Panc1 (cell line): ENCODE data around the gene KCNMA1. TPM values are rescaled to one million over a fixed set of nuclear protein-coding genes. Genes with fewer than 3 reads are reported as not detected.

ENCODE experiments used
- ATAC-seq: fragments of 200-7000 bp; cut with Tn5 transposase; 2 replicates; pipeline ENCODE4 v1.9.1; 2020; ENCODE audit warnings: mild to moderate bottlenecking, moderate library complexity
- BruUV-seq: library from RNA; stranded (reverse); fragments of 400-500 nt; replicated peaks from 2 replicates; lab custom pipeline; 2021; lab: Mats Ljungman, UMichigan
- CTCF ChIA-PET: fragments of 300-600 bp; sonication (Branson Sonifier 250); formaldehyde crosslinking; loops from one replicate; lab custom pipeline; 2022; ENCODE audit warnings: antibody characterized with exemption; lab: Charles Lee
- POLR2A ChIA-PET: fragments of 300-600 bp; sonication (Branson Sonifier 250); formaldehyde crosslinking; loops from one replicate; lab custom pipeline; 2022; ENCODE audit warnings: antibody characterized with exemption; lab: Charles Lee
- DNase-seq: peaks from one replicate; pipeline ENCODE4 v3.0.0-alpha.2; 2010; ENCODE audit warnings: low read depth, low spot score
- H3K27ac ChIP-seq: 2 replicates; pipeline ENCODE4 v1.5.1; 2011; ENCODE audit warnings: mild to moderate bottlenecking, low read length, inconsistent platforms
- H3K27me3 ChIP-seq: fragments of 200-500 bp; sonication (Bioruptor generic); 2 replicates; pipeline ENCODE4 v1.6.0; 2014; ENCODE audit warnings: low read length, inconsistent platforms; ENCODE audit not compliant: control insufficient read depth, insufficient read depth
- H3K36me3 ChIP-seq: fragments of 200-500 bp; sonication (Bioruptor generic); 2 replicates; pipeline ENCODE4 v1.5.1; 2014; ENCODE audit warnings: inconsistent platforms, mild to moderate bottlenecking, low read length, moderate library complexity; ENCODE audit not compliant: control insufficient read depth, insufficient read depth
- H3K4me1 ChIP-seq: 2 replicates; pipeline ENCODE4 v1.5.1; 2011; ENCODE audit warnings: inconsistent platforms, mild to moderate bottlenecking, low read length, moderate library complexity; ENCODE audit not compliant: control insufficient read depth, insufficient read depth
- H3K4me3 ChIP-seq, 2 experiments: 2 replicates each; pipeline ENCODE4 v1.5.1; 2011 to 2012; ENCODE audit warnings: low read depth in 2 of 2, low read length in 2 of 2, mild to moderate bottlenecking in 2 of 2, inconsistent platforms in 1 of 2, moderate library complexity in 1 of 2
- H3K9me3 ChIP-seq: fragments of 200-500 bp; sonication (Bioruptor generic); 2 replicates; pipeline ENCODE4 v1.5.1; 2014; ENCODE audit warnings: low read depth, mild to moderate bottlenecking, inconsistent platforms, low read length, moderate library complexity; ENCODE audit not compliant: control insufficient read depth, insufficient read depth
- POLR2AphosphoS5 ChIP-seq: IDR thresholded peaks from 2 replicates; pipeline ENCODE4 v1.6.1; 2012; ENCODE audit warnings: mild to moderate bottlenecking, low read depth, low read length, moderate library complexity
- SIN3A ChIP-seq: IDR thresholded peaks from 2 replicates; pipeline ENCODE4 v1.6.1; 2012; ENCODE audit warnings: low read depth, mild to moderate bottlenecking, low read length, moderate library complexity, borderline replicate concordance; ENCODE audit not compliant: insufficient read depth
- TCF7L2 ChIP-seq: IDR thresholded peaks from 2 replicates; pipeline ENCODE4 v1.6.1; 2011; ENCODE audit warnings: mild to moderate bottlenecking, low read depth, low read length, inconsistent platforms
- in situ Hi-C: cut with HindIII; loops from 2 replicates; pipeline ENCODE4 v1.10.0; 2016; ENCODE audit warnings: low sequenced_read_pairs, low pct_unique_long_range_greater_than_20kb
- intact Hi-C: fragments of 100-400 bp; cut with micrococcal nuclease; formaldehyde crosslinking; loops from one replicate; pipeline ENCODE4 v1.10.0; 2022; ENCODE audit not compliant: unreplicated experiment
- total RNA-seq: library from RNA; stranded (reverse); gene quantifications from one replicate; pipeline ENCODE4 v1.2.1, GENCODE V29; 2021; ENCODE audit not compliant: unreplicated experiment
- TF ChIP-seq, protein P1 (sequence below), 2 experiments: IDR thresholded peaks; 2 replicates each; pipeline ENCODE4 v1.6.1; 2011 to 2012; ENCODE audit warnings: low read depth in 2 of 2, control low read depth in 1 of 2, low read length in 1 of 2, mild to moderate bottlenecking in 1 of 2, moderate library complexity in 1 of 2; ENCODE audit not compliant: insufficient read depth in 1 of 2
- TF ChIP-seq, protein P2 (sequence below): fragments of 450-650 bp; IDR thresholded peaks from 2 replicates; pipeline ENCODE4 v1.5.1; 2017; ENCODE audit warnings: mild to moderate bottlenecking

KCNMA1 gene
- total RNA-seq, 1 experiment from 2014 or later, result 91.9 TPM

GRCh38 chr10:77463967-77464745 is 173.5 kb downstream of the KCNMA1 start:
- Histone ChIP-seq H3K4me3 (no peak overlapping the region), H3K4me1 (peaks cover 24% of the 10 kb centered on the region), H3K36me3 (no peaks in the 10 kb centered on the region), H3K27me3 (no peaks in the 10 kb centered on the region), H3K9me3 (no peaks in the 10 kb centered on the region), H3K27ac (no peak overlapping the region)
- no TSS peak for BruUV-seq
- in situ Hi-C loops, result no loop called here
- ChIA-PET CTCF (no interaction called here), POLR2A (no interaction called here)
- DNase-seq, result no peak
- TF ChIP-seq TCF7L2 (no peak), SIN3A (no peak), POLR2AphosphoS5 (no peak)
- TF ChIP-seq, protein P1, sequence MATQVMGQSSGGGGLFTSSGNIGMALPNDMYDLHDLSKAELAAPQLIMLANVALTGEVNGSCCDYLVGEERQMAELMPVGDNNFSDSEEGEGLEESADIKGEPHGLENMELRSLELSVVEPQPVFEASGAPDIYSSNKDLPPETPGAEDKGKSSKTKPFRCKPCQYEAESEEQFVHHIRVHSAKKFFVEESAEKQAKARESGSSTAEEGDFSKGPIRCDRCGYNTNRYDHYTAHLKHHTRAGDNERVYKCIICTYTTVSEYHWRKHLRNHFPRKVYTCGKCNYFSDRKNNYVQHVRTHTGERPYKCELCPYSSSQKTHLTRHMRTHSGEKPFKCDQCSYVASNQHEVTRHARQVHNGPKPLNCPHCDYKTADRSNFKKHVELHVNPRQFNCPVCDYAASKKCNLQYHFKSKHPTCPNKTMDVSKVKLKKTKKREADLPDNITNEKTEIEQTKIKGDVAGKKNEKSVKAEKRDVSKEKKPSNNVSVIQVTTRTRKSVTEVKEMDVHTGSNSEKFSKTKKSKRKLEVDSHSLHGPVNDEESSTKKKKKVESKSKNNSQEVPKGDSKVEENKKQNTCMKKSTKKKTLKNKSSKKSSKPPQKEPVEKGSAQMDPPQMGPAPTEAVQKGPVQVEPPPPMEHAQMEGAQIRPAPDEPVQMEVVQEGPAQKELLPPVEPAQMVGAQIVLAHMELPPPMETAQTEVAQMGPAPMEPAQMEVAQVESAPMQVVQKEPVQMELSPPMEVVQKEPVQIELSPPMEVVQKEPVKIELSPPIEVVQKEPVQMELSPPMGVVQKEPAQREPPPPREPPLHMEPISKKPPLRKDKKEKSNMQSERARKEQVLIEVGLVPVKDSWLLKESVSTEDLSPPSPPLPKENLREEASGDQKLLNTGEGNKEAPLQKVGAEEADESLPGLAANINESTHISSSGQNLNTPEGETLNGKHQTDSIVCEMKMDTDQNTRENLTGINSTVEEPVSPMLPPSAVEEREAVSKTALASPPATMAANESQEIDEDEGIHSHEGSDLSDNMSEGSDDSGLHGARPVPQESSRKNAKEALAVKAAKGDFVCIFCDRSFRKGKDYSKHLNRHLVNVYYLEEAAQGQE (IDR thresholded peaks at IDR 0.05; ENCODE audit: insufficient read depth in 1 of 2, low read depth in 2 of 2, low read length in 1 of 2), result no peak
- TF ChIP-seq, protein P2, sequence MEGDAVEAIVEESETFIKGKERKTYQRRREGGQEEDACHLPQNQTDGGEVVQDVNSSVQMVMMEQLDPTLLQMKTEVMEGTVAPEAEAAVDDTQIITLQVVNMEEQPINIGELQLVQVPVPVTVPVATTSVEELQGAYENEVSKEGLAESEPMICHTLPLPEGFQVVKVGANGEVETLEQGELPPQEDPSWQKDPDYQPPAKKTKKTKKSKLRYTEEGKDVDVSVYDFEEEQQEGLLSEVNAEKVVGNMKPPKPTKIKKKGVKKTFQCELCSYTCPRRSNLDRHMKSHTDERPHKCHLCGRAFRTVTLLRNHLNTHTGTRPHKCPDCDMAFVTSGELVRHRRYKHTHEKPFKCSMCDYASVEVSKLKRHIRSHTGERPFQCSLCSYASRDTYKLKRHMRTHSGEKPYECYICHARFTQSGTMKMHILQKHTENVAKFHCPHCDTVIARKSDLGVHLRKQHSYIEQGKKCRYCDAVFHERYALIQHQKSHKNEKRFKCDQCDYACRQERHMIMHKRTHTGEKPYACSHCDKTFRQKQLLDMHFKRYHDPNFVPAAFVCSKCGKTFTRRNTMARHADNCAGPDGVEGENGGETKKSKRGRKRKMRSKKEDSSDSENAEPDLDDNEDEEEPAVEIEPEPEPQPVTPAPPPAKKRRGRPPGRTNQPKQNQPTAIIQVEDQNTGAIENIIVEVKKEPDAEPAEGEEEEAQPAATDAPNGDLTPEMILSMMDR, result no peak
- intact Hi-C loops, result no loop called here
- no peak for ATAC-seq

GRCh38 chr10:77463499-77463898 is 174.1 kb downstream of the KCNMA1 start:
- H3K27me3 ChIP-seq, result no peaks in the 10 kb centered on the region
- H3K9me3 ChIP-seq, result no peaks in the 10 kb centered on the region
- ATAC-seq (peak; percentile 19; the same call in 1 of the 2 replicates), DNase-seq (no peak)
- no peak overlapping the region for H3K4me3 ChIP-seq
- in situ Hi-C loops, result no loop called here
- TF ChIP-seq, protein P1 (IDR thresholded peaks at IDR 0.05; ENCODE audit: insufficient read depth in 1 of 2, low read depth in 2 of 2, low read length in 1 of 2), result no peak
- no peak for TF ChIP-seq SIN3A
- TF ChIP-seq, protein P2, result no peak
- no peak for TF ChIP-seq POLR2AphosphoS5
- TF ChIP-seq TCF7L2, result no peak
- CTCF ChIA-PET, result no interaction called here
- no TSS peak for BruUV-seq
- intact Hi-C loops, result no loop called here
- peaks cover 25% of the 10 kb centered on the region for H3K4me1 ChIP-seq
- H3K36me3 ChIP-seq, result no peaks in the 10 kb centered on the region
- POLR2A ChIA-PET, result interaction anchor here (0.7 kb wide), 1 partner anchor 153 kb away, joined by 4 read pairs; no protein-coding TSS in a partner anchor
- H3K27ac ChIP-seq, result no peak overlapping the region
